Inferior parietal cortex (tissue), 1 donor: Measurements from ENCODE around the gene PDXDC1.
"Not testable (repeated sequence)": the region's sequence is repeated elsewhere in the genome, so short reads cannot be mapped to it uniquely, and the experiment has no call there.

Source experiments
- DNase-seq: peaks from one replicate; pipeline ENCODE4 v3.0.0-alpha.2; 2016; ENCODE audit errors: extremely low spot score

Gene PDXDC1

DNA sequence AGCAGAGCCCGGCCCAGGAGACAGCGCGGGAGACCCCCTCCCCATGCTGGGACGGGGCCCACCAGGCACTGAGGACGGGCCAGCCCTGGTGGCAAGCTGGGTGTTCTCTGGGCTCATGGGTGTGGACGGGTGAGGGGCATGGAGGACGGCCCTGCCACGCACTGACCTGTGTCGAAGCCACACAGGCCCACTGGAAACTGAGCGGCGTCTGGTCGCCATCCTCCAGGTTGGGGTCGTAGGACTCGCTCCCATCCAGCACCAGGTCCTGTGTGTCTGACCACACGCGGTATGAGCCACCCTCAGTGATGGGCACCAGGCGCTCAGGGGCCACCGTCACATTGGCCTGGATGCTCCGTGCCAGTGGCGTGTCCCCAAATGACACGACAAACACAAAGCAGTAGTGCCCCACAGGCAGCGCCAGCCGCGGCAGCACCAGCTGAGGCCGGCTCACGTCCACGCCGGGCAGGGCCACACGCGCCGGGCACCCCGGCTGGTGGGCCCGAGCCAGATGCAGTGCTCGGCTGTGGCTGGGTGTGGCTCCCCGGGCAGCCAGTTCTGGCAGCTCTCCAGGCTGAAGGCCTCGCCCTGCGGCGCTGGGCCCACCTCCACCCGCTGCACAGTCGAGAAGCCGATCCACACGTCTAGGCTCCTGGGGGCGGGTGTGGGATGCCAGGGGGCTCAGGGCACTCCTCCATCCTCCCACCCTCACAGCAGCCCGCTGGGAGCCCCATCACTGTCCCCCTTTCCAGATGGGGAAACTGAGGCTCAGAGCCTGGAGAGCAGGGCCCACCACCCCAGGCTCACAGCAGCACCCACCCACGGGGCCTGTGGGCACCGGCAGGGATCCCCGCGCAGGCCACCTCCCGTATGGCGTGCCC lies 160.9 kb downstream of the PDXDC1 start:
- not testable (repeated sequence) for DNase-seq

GRCh38 chr16:15137514-15137913 lies 162.7 kb downstream of the PDXDC1 start:
- DNase-seq, result not testable (repeated sequence)

DNA sequence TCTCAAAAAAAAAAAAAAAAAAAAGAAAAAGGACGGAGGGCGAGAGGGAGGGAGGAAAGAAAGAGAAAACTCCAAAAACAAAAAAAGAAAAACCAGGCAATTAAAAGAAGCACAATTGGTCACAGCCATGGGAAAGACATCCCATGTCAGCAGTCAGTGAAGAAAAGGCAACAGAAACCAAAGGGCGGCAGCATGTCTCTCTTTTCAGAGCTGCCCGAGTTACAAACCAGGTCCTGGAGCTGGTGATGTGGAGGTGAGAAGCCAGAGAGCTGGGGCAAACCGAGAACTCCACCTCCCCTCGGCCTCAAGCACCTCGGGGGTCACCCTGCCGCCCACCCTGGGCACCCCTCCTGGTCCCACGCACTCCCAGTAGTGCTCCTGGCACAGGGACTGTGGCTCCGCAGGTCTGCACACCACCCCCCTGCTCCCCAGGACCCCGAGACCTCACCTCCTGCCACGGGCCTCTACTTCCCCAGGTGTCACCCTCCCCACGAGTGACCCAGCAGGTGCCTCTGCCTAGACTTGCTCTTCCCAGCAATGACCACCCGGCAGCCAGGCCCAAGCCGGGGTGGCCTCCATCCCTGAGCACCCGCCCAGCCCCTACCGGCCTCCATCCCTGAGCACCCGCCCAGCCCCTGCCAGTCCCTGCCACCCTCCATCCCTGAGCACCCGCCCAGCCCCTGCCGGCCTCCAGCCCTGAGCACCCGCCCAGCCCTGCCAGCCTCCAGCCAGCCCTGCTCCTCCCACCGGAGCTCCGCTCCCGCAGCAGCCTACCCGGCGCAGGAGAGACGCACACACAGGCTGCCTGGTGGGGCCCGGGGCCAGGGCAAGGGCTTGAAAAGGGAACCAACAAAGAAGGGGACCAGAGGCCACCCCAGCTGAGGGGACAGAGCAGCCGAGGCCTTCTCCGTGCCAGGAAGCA lies 165.9 kb downstream of the PDXDC1 start:
- DNase-seq, result not testable (repeated sequence)

DNA sequence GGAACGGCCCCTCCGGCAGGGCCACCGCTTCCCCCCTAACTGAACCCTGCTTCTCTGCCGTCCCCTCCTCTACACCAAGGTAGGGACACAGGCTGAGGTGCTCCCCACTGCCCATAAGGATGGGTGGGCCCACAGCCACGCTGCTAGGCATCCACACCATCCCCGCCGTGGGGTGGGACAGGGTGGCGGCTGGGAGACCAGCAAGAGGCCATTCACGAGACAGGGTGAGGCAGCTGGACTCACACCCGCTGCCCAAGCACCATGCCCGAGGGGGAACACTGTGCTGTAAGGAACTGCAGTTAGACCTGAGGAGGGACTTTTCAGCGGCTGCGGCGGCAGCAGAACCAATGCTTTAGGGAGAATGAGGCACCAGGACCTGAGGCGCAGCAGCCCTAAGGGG lies 166.8 kb downstream of the PDXDC1 start:
- no peak for DNase-seq

DNA sequence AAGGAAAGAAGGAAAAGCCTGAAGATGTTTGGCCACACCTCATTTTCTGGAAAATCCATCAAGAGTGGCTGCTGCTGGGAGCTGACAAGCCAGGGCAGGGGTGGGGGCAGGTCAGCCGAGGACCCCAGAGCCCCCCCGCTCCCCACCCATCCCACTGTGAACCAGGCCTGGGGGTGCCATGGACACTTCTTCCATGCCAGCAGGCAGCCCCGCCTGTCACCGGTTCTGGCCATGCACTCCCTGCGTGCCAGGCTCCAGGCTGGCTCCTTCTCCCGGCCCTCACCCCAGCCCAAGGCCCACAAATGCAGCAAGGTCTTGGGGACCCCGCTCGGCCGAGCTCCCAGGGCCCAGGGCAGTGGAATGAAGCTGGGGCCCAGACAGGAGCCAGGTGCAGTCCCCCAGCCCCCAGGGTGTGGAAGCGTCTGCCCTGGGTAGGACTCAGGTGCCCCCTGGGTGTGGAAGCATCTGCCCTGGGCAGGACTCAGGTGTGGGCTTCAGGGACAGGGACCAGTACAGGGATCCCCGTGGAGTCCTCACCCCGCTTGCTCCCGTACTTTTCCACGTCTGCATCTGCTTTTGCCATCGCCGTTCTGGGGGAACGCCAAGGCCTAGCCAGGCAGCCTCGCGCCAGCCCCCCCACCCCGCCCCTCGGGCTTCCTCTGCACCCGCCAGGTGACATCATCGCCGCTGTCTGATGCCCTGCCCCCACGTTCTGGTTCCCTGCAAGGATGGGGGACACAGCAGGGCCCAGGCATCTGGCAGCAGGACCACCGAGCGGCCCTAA lies 167.5 kb downstream of the PDXDC1 start:
- not testable (repeated sequence) for DNase-seq

- not testable (repeated sequence) for DNase-seq
These were observed 168.2 kb downstream of the PDXDC1 start for GRCh38 chr16:15142891-15143600.

DNA sequence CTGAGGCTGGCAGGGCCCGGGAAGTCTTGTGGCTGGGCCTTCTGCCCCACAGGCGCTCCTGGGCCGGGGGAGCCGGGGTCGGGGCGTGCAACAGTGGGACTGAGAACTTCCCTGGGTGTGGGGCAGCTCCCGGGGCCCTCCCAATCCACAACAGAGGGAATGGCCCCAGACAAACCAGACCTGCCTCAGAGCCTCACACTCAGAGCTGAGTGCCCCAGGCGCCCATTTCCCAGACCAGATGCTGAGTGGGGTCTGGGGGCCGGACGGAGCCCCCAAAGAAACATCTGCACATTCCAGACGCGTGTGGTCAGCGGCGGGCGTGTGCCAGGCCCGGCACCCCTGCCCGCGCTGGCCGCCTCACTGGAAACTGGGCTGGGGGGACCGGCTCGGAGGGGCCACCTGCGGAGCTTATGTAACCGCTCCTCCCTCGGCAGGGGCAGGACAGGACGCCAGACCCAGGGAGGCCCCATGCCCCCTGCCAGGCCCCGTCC lies 168.8 kb downstream of the PDXDC1 start:
- DNase-seq, result not testable (repeated sequence)

DNA sequence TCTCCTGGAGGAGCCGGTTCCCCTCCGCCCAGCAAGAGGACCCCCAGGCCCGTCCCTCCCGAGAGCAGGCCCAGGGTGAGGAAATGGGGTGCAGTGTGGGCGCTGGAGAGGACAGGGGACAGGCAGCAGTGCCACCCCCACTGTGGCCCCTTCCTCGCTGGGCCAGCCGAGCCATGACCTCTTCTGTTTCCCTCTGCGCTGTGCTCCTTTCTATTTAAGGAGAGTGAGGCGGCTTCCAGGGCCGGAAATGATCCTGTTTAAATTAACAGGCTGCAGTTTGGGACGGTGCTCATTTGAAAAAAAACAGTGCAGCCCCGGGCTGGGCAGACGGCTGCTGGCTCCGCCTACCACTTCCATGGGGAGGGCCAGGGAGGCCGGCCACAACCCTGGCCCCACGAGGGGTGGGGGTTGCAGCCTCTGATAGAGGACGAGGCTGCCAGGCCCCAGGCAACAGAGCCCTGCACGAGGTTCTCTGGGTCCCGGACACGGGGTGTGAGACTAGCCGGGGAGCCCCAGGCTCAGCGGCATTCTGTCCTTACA lies 169.3 kb downstream of the PDXDC1 start:
- peak; percentile 11 for DNase-seq

DNA sequence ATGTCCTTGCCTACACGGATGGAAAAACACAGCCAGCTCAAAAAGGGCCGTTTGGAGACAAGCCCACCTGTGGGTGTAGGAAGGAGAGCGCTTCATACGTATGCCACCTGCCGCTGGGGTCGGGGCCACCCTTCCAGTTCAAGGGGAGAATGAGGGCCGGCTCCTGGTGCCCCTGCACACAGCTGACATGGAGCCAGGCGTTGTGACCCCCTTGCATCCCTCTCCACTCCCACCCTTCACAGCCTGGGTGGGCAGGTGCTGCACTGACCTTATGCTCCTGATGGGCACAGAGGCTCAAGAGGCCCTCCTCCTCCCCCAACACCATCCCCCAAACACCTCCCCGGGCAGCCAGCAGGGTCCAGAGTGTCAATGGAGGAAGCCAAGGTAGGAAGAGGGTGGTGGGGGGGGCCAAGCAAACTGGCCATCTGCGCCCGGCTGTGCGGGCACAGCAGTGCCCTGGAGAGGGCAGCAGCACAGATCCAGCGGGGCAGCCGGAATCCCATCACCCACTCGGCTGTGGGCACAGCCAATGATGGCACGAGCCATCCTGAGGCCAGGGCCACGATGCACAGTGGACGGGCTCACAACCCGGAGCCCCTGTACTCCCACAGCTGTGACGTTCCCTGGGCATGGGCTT lies 170.1 kb downstream of the PDXDC1 start:
- peak; percentile 13 for DNase-seq

DNA sequence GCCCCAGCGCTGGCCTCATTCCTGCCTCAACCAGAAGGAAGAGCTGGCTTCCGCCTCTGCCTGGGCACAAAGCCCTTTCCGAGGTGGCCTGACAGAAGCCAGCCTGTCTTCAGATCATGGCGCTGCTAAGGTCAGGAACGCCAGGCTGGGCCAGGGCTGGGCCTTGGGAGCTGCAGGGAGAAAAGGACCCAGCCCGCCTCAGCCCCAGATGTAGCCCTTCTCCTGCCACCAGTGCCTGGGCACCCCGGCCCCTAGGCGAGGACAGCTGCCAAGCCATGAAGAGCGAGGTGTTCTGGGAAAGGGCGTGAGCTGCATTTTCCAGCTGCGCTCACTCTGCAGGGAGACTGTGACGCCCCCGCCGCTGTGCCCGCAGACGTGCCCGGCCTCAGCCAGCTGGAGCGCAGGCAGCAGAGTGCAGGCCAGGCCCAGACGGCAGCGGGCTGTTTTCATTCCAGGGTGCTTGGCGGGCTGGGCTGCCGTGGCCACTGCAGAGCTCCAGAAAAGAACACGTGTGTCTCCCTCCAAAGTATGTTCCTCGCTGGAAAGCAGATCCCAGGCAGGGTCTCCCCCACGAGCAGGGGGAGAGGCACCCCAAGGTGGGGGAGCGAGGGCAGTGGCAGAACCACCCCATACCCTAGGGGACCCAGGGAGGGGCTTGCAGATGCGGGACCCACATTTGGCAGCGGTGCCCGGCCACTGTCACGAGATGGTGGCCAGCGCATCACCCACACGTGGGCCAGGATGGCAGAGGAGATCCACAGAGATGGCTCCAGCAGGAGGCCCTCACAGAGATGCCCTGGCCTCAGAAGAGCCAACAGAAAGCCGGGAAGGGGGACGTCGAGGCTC lies 170.8 kb downstream of the PDXDC1 start:
- peak; percentile 39 for DNase-seq

DNA sequence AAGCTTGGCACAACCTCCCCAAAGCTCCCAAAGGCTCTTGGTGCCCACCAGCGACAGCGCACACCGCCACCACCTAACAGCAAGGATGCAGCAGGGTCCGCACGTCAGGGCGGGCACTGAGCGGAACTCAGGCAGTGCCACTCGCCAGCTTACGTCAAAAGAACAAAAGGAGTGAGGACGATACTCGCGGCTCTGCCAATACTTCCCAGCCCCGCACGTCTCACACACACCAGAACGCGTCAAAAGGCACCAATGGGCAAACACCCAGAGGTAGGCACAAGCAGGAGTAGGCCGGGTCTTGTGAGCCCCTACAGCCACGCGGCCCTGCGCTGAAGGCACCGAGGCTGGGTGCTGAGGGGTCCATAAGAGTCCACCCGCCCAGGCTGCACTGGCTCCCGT lies 171.4 kb downstream of the PDXDC1 start:
- not testable (repeated sequence) for DNase-seq

DNA sequence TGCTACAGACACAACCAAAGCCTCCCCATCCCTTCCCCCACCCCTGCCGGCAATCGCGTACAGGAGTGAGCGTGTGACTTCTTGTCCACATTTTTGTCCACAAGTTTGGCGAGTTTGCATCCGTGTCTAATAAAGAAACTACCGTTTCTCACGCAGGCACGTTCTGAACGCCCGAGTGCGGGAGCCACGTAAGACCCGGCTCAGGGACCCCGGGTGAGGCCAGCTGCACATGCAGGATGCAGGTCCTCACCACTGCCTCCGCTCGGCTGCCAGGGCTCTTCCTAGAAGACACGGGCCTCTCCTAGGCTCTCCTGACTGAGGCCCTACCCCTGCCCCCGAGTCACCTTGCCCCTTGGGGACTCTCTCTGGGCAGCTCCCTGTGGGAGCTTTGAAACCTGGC lies 174.0 kb downstream of the PDXDC1 start:
- not testable (repeated sequence) for DNase-seq

DNA sequence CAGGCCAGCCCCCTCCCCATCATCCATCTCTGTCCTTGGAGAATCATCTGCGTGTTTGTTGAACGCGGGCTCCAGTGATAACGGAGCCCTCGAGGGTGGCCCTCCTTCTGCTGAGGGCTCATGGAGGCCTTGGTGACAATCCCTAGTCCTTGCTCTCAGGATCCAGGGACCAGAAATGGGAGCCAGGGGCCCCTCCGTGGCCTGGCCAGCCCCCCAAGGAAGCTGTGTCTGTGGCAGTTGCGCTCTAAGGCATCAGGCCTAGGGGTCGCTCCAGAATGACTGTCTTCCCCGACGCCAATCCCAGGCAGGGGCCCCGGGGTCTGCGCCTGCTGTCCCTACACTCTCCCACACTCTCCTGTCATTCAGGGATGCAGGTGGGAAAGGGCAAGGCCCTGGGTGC lies 174.4 kb downstream of the PDXDC1 start:
- DNase-seq, result not testable (repeated sequence)

DNA sequence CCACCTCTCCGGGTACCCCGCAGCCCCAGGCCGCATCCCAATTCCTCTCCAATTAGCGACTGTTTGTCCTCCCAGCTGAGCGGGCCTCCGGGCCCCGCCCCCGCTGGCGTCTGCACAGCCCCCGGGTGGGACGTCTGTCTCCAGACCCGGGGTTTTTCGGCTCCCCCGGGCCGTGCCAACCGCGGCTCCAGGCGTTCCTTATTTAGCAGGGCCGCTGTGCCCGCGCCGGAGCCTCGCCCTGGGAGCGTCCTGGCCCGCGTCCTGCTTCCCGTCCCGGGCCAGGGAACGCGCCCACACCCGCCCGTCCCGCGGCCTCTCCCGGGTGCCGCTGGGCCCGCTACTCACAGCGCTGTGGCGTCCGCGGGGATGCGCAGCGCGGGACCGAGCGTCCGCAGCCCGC lies 179.2 kb downstream of the PDXDC1 start:
- not testable (repeated sequence) for DNase-seq

GRCh38 chr16:15154650-15155562 lies 180.1 kb downstream of the PDXDC1 start:
- peak; percentile 70 for DNase-seq

- not testable (repeated sequence) for DNase-seq
These were observed 182.8 kb downstream of the PDXDC1 start for GRCh38 chr16:15157644-15158043.

- DNase-seq, result not testable (repeated sequence)
These were observed 184.8 kb downstream of the PDXDC1 start for GRCh38 chr16:15159671-15160070.

GRCh38 chr16:15160571-15160970 lies 185.7 kb downstream of the PDXDC1 start:
- DNase-seq, result not testable (repeated sequence)
